ENCODE data around the gene STAB2. TPM values are rescaled to one million over a fixed set of nuclear protein-coding genes. Genes with fewer than 3 reads are reported as not detected.

The STAB2 gene
- polyA plus RNA-seq, 1 donor from 2014 or later: not detected

- H3K79me2 ChIP-seq (replicated peaks; ENCODE audit: insufficient read depth, low read length): no peaks in the 10 kb centered on the region
- H3F3A ChIP-seq (ENCODE audit: insufficient read depth, low read length, poor library complexity, severe bottlenecking): no peaks in the 10 kb centered on the region
- H3K9me3 ChIP-seq (ENCODE audit: low read length): no peaks in the 10 kb centered on the region
- H2AFZ ChIP-seq (ENCODE audit: low read depth, low read length): no peak overlapping the region
- H3K27me3 ChIP-seq (ENCODE audit: insufficient read depth, low read depth, low read length): no peaks in the 10 kb centered on the region
- H3K27ac ChIP-seq (ENCODE audit: low read length): no peak overlapping the region
- TF ChIP-seq EP300 (conservative IDR thresholded peaks at IDR 0.05; ENCODE audit: poor library complexity, severe bottlenecking): no peak
- no peak for TF ChIP-seq POLR2AphosphoS5 (IDR thresholded peaks at IDR 0.05)
- TF ChIP-seq REST (IDR thresholded peaks at IDR 0.05; ENCODE audit: borderline replicate concordance): no peak
- TF ChIP-seq MXI1 (conservative IDR thresholded peaks at IDR 0.05; ENCODE audit: poor library complexity, severe bottlenecking): no peak
- no peak for TF ChIP-seq SMC3 (conservative IDR thresholded peaks at IDR 0.05; ENCODE audit: poor library complexity)
- TF ChIP-seq RAD21 (conservative IDR thresholded peaks at IDR 0.05): no peak
- TF ChIP-seq EZH2 (IDR thresholded peaks at IDR 0.05; ENCODE audit: borderline replicate concordance, insufficient read depth, low read length, poor library complexity, severe bottlenecking): no peak
- no peak for TF ChIP-seq TAF1 (IDR thresholded peaks at IDR 0.05; ENCODE audit: low read depth)
- TF ChIP-seq CTCF (IDR thresholded peaks at IDR 0.05; ENCODE audit: poor library complexity, severe bottlenecking): no peak
- H3K36me3 ChIP-seq (ENCODE audit: insufficient read depth, low read length): no peaks in the 10 kb centered on the region
- H3K9ac ChIP-seq (ENCODE audit: low read length): no peak overlapping the region
- no peaks in the 10 kb centered on the region for H4K20me1 ChIP-seq (ENCODE audit: insufficient read depth)
- no peak overlapping the region for H3K4me2 ChIP-seq (ENCODE audit: low read length)
- H3K4me3 ChIP-seq (ENCODE audit: low read length): no peak overlapping the region
- no peaks in the 10 kb centered on the region for H3K9me2 ChIP-seq (ENCODE audit: insufficient read depth, low read length)
These were observed 40.2 kb downstream of the STAB2 start for GRCh38 chr12:103627189-103627855.

GRCh38 chr12:103632554-103633216 is 45.6 kb downstream of the STAB2 start:
- Histone ChIP-seq H3K36me3 (ENCODE audit: insufficient read depth, low read length) (no peaks in the 10 kb centered on the region), H2AFZ (ENCODE audit: low read depth, low read length) (no peak overlapping the region), H3K79me2 (replicated peaks; ENCODE audit: insufficient read depth, low read length) (no peaks in the 10 kb centered on the region), H3K9me3 (ENCODE audit: low read length) (peaks cover 4% of the 10 kb centered on the region), H3K9ac (ENCODE audit: low read length) (no peak overlapping the region), H3K9me2 (ENCODE audit: insufficient read depth, low read length) (no peaks in the 10 kb centered on the region), H3K4me2 (ENCODE audit: low read length) (no peak overlapping the region), H4K20me1 (ENCODE audit: insufficient read depth) (no peaks in the 10 kb centered on the region), H3K4me3 (ENCODE audit: low read length) (no peak overlapping the region), H3K27me3 (ENCODE audit: insufficient read depth, low read depth, low read length) (no peaks in the 10 kb centered on the region), H3F3A (ENCODE audit: insufficient read depth, low read length, poor library complexity, severe bottlenecking) (no peaks in the 10 kb centered on the region), H3K27ac (ENCODE audit: low read length) (no peak overlapping the region)
- TF ChIP-seq MXI1 (conservative IDR thresholded peaks at IDR 0.05; ENCODE audit: poor library complexity, severe bottlenecking): no peak
- peak; percentile 45 for TF ChIP-seq CTCF (IDR thresholded peaks at IDR 0.05; ENCODE audit: poor library complexity, severe bottlenecking)
- no peak for TF ChIP-seq POLR2AphosphoS5 (IDR thresholded peaks at IDR 0.05)
- TF ChIP-seq EP300 (conservative IDR thresholded peaks at IDR 0.05; ENCODE audit: poor library complexity, severe bottlenecking): no peak
- TF ChIP-seq SMC3 (conservative IDR thresholded peaks at IDR 0.05; ENCODE audit: poor library complexity): peak; percentile 13
- no peak for TF ChIP-seq TAF1 (IDR thresholded peaks at IDR 0.05; ENCODE audit: low read depth)
- peak; percentile 25 for TF ChIP-seq RAD21 (conservative IDR thresholded peaks at IDR 0.05)

Data from neural cell (in vitro differentiated cells).